Esophagus squamous epithelium (tissue), 5 donors: ENCODE measurements around the gene DLG2. TPM values are rescaled to one million over a fixed set of nuclear protein-coding genes. Genes with fewer than 3 reads are reported as not detected.

Source experiments
- DNase-seq: peaks from one replicate; lab custom pipeline; 2025; lab: John Stamatoyannopoulos, UW
- H3K27ac ChIP-seq, 4 donors: fragments of 200-600 bp; sonication (generic); one replicate each; pipeline ENCODE4 v1.5.1; 2016 to 2019; ENCODE audit warnings: mild to moderate bottlenecking in 1 of 4
- H3K27me3 ChIP-seq, 4 donors: fragments of 200-600 bp; sonication (generic); 1 replicate in 3 of 4; 2 replicates in 1 of 4; pipeline versions ENCODE4 v1.5.1 to v1.6.0; 2017 to 2021; ENCODE audit warnings: antibody characterized with exemption in 1 of 4
- H3K36me3 ChIP-seq, 3 donors: fragments of 200-600 bp; sonication (generic); one replicate each; pipeline ENCODE4 v1.5.1; 2016 to 2019
- H3K4me1 ChIP-seq, 3 donors: fragments of 200-600 bp; sonication (generic); one replicate each; pipeline ENCODE4 v1.5.1; 2017 to 2019
- H3K4me3 ChIP-seq, 4 donors: fragments of 200-600 bp; sonication (generic); 1 replicate in 3 of 4; 2 replicates in 1 of 4; pipeline ENCODE4 v1.5.1; 2016 to 2019; ENCODE audit warnings: mild to moderate bottlenecking in 2 of 4, moderate library complexity in 1 of 4
- H3K9me3 ChIP-seq, 3 donors: fragments of 200-600 bp; sonication (generic); one replicate each; pipeline ENCODE4 v1.5.1; 2016 to 2019
- POLR2A ChIP-seq, 4 donors: fragments of 450-650 bp; IDR thresholded peaks; one replicate each; pipeline ENCODE4 v1.6.1; 2017; ENCODE audit warnings: antibody characterized with exemption in 4 of 4, mild to moderate bottlenecking in 4 of 4, moderate library complexity in 3 of 4
- WGBS, 2 donors: methylation state at CpG; one replicate each; pipeline ENCODE4 v1.1.5; 2018; 5-methylcytosine and 5-hydroxymethylcytosine counted together
- intact Hi-C: fragments of 100-400 bp; cut with DNase I; formaldehyde crosslinking; loops from one replicate; pipeline ENCODE4 v1.15.0; 2022
- total RNA-seq, 4 donors: library from RNA; depleted of rRNA; stranded (reverse); fragments of >200 nt; gene quantifications; one replicate each; pipeline ENCODE4 v1.1.0, GENCODE V29; 2016
- TF ChIP-seq, protein P1 (sequence below), 6 experiments: fragments of 450-650 bp in 4 of 6; fragments of 200-600 bp in 2 of 6; sonication (generic) in 2 of 6; IDR thresholded peaks; one replicate each; pipeline ENCODE4 v1.5.1; 2016 to 2019; ENCODE audit warnings: antibody characterized with exemption in 6 of 6, mild to moderate bottlenecking in 4 of 6, moderate library complexity in 4 of 6
- donor health status: DM: yes; HTN: yes; CAD: no.

Gene DLG2
- total RNA-seq, 4 donors from 2014 or later = 2.9 to 27.7 (median 12.6) TPM

DNA sequence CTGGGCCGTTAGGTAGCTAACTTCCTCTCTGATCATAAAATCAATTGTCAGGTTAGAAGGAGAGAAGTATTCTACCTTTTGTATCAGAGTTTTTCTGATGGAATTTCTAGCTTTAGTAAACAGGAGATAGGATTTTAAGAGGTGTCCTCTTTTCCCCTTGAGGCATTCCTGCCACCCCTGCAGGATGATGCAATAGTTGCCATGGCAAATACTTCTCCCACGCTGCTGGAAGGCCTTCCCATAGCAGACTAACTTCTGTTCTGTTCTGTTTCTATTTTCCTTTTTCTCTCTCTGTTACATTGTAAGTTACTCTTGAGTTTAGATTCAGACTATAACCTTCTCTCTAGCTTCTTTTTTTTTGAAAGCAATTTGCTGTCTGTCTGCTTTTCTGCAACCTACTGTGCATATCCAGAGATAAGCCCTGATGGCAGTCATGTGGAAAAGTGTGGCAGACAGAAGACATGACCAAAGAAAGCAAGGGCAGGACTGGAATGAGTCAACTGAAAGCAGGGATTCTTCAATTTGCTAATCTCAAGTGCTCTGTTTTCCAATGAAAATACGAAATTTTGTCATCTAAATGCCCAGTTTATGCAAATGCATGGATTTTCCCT, 679.1 kb downstream of the DLG2 start:
- intact Hi-C loops = no loop called here
- H3K4me3 ChIP-seq = no peak overlapping the region
- H3K36me3 ChIP-seq = no peaks in the 10 kb centered on the region
- H3K27ac ChIP-seq = no peak overlapping the region
- no peaks in the 10 kb centered on the region for H3K4me1 ChIP-seq
- no peaks in the 10 kb centered on the region for H3K27me3 ChIP-seq
- 23 to 37% methylated on average over 3 of the region's 3 CpGs for WGBS, 2 donors
- DNase-seq = no peak
- H3K9me3 ChIP-seq = peaks cover 0 to 22% (median 5%) of the 10 kb centered on the region in 3 donors
- TF ChIP-seq, protein P1, sequence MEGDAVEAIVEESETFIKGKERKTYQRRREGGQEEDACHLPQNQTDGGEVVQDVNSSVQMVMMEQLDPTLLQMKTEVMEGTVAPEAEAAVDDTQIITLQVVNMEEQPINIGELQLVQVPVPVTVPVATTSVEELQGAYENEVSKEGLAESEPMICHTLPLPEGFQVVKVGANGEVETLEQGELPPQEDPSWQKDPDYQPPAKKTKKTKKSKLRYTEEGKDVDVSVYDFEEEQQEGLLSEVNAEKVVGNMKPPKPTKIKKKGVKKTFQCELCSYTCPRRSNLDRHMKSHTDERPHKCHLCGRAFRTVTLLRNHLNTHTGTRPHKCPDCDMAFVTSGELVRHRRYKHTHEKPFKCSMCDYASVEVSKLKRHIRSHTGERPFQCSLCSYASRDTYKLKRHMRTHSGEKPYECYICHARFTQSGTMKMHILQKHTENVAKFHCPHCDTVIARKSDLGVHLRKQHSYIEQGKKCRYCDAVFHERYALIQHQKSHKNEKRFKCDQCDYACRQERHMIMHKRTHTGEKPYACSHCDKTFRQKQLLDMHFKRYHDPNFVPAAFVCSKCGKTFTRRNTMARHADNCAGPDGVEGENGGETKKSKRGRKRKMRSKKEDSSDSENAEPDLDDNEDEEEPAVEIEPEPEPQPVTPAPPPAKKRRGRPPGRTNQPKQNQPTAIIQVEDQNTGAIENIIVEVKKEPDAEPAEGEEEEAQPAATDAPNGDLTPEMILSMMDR (IDR thresholded peaks at IDR 0.05) = no peak
- no peak for TF ChIP-seq POLR2A (IDR thresholded peaks at IDR 0.05)

DNA sequence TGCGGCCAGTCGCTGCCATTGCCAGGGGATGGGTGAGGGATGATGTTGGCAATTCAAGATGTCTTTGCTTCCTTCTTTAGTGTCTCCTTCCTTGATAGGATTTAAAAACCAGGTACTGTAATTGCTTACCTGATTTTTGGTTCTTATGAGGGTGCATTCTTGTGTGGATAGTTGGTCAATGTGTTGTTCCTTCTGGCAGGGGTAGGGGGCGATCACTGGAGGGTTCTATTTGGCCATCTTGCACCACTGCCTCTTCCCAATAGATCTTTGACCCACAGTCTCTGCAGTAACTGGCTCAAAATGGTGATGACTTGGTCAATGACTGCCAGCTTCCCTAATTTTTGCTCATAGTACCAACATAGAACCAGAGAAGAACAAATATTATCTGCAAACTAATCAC, 680.1 kb downstream of the DLG2 start:
- Histone ChIP-seq H3K4me1 (no peaks in the 10 kb centered on the region), H3K27ac (no peak overlapping the region), H3K36me3 (no peaks in the 10 kb centered on the region), H3K27me3 (no peaks in the 10 kb centered on the region), H3K4me3 (no peak overlapping the region), H3K9me3 (peaks cover 0 to 22% (median 5%) of the 10 kb centered on the region in 3 donors)
- intact Hi-C loops = no loop called here
- no peak for TF ChIP-seq POLR2A (IDR thresholded peaks at IDR 0.05)
- TF ChIP-seq, protein P1 (IDR thresholded peaks at IDR 0.05) = no peak
- DNase-seq = no peak
- 83 to 93% methylated on average over 3 of the region's 3 CpGs for WGBS, 2 donors

DNA sequence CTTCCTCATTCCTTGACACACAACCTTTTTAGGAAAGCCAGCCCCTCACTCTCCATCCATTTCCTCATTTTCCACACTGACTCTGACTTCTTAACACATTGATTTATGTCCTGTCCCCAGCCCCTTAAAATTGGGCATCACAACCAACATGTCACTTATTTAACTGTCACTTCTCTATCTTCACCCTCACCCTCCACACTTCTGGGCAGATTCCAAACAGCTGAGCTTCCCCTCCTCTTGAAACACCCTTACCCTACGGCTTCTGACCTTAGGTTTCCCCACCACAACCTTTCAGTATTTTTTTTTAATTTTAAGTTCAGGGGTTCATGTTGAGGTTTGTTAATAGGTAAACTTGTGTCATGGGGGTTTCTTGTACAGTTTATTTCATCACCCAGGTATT, 696.3 kb downstream of the DLG2 start:
- WGBS, 2 donors = 35 to 60% methylated on average over 1 of the region's 1 CpG
- H3K27me3 ChIP-seq = no peaks in the 10 kb centered on the region
- H3K9me3 ChIP-seq = no peaks in the 10 kb centered on the region
- no peak overlapping the region for H3K27ac ChIP-seq
- no peaks in the 10 kb centered on the region for H3K4me1 ChIP-seq
- H3K4me3 ChIP-seq = no peak overlapping the region
- intact Hi-C loops = no loop called here
- no peak for DNase-seq
- TF ChIP-seq, protein P1 (IDR thresholded peaks at IDR 0.05) = no peak
- no peak for TF ChIP-seq POLR2A (IDR thresholded peaks at IDR 0.05)
- H3K36me3 ChIP-seq = no peaks in the 10 kb centered on the region

DNA sequence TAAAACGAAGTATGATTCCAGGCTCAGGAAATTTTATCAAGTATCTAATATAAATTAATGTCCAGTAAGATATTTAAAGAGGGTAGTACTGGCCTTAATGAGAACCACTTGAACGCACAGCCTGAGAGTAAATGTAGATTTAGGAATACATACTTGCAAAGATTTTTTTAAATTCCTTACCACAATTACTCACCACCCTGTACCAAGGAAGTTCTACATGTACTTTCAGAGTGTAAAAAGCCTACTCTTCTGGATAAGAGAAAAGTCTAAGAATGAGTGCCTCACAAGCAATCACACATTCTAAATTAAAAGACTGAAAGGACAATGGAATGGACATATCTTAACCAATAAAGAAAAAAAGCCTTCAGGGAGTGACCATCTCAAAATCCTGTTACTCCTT, 697.4 kb downstream of the DLG2 start:
- Histone ChIP-seq H3K27ac (no peak overlapping the region), H3K36me3 (no peaks in the 10 kb centered on the region), H3K27me3 (no peaks in the 10 kb centered on the region), H3K4me3 (no peak overlapping the region), H3K9me3 (no peaks in the 10 kb centered on the region), H3K4me1 (no peaks in the 10 kb centered on the region)
- TF ChIP-seq, protein P1 (IDR thresholded peaks at IDR 0.05) = no peak
- TF ChIP-seq POLR2A (IDR thresholded peaks at IDR 0.05) = no peak
- intact Hi-C loops = no loop called here
- DNase-seq = no peak
- 64 to 81% methylated on average over 2 of the region's 2 CpGs for WGBS, 2 donors

DNA sequence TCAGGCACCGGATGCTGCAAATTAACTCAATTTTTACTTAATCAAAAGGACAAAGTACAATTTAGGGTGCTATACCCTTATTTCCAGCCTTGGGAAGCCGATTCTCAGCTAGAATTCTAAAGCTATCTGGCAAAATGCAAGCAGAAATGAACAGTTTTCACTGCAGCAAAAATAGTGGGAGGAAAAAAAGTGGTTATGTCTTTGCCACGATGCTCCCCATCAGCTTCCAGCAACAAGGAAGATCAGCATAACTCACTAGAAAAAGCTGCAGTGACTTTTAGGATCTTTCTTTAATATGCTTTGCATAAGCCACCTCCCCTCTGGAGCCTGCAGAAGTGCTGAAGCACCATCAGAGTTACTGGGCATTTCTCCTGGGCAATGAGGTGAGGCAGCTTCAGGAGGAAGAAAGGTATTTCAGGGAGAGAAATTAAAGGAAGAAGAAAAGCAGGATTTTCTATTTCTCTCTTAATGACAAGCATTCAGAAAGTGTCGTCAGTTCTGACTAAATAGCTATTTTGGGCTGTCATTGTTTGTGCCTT, 702.9 kb downstream of the DLG2 start:
- WGBS, 2 donors = 27 to 34% methylated on average over 4 of the region's 4 CpGs

More for the DNA sequence above, 702.9 kb downstream of the DLG2 start:
- Histone ChIP-seq H3K4me1 (peaks cover 0 to 10% (median 0%) of the 10 kb centered on the region in 3 donors), H3K27me3 (no peaks in the 10 kb centered on the region), H3K27ac (no peak overlapping the region), H3K9me3 (no peaks in the 10 kb centered on the region), H3K36me3 (no peaks in the 10 kb centered on the region), H3K4me3 (no peak overlapping the region)
- no peak for DNase-seq
- TF ChIP-seq, protein P1 (IDR thresholded peaks at IDR 0.05) = no peak
- intact Hi-C loops = no loop called here
